Left lung (tissue), 10 donors: ENCODE data around the gene RAB28. TPM values are rescaled to one million over a fixed set of nuclear protein-coding genes. Genes with fewer than 3 reads are reported as not detected.
"Not testable (repeated sequence)": the region's sequence is repeated elsewhere in the genome, so short reads cannot be mapped to it uniquely, and the experiment has no call there.

Experiments used
- ATAC-seq: fragments of 200-7000 bp; cut with Tn5 transposase; one replicate; pipeline ENCODE4 v1.9.1; 2020; ENCODE audit warnings: moderate library complexity
- DNase-seq, 4 donors: peaks; one replicate each; pipeline ENCODE4 v3.0.0-alpha.2; 2013 to 2020
- H3K27ac ChIP-seq, 2 donors: fragments of 200-600 bp; sonication (generic) in 1 of 2; one replicate each; pipeline versions ENCODE4 v1.5.0 to v1.8.0; 2020 to 2021
- H3K27me3 ChIP-seq, 2 donors: fragments of 200-600 bp; sonication (generic) in 1 of 2; one replicate each; pipeline versions ENCODE4 v1.5.0 to v1.8.0; 2020 to 2021
- H3K36me3 ChIP-seq, 2 donors: fragments of 200-600 bp; sonication (generic) in 1 of 2; one replicate each; pipeline versions ENCODE4 v1.5.0 to v1.8.0; 2020 to 2021
- H3K4me1 ChIP-seq, 2 donors: fragments of 200-600 bp; one replicate each; pipeline ENCODE4 v1.8.0; 2021
- H3K4me3 ChIP-seq, 2 donors: fragments of 200-600 bp; sonication (generic) in 1 of 2; one replicate each; pipeline versions ENCODE4 v1.5.0 to v1.8.0; 2020 to 2021; ENCODE audit warnings: mild to moderate bottlenecking in 1 of 2
- H3K9me3 ChIP-seq, 2 donors: fragments of 200-600 bp; sonication (generic) in 1 of 2; one replicate each; pipeline versions ENCODE4 v1.5.0 to v1.8.0; 2020 to 2021
- intact Hi-C, 2 donors: fragments of 100-400 bp; cut with DNase I; formaldehyde crosslinking; loops; one replicate each; pipeline versions ENCODE4 v1.11.2 to v1.14.2; 2022
- polyA plus RNA-seq, 6 donors: library from polyadenylated mRNA; unstranded; fragments of 120-200 nt; gene quantifications; one replicate each; pipeline ENCODE4 v1.2.1, GENCODE V29; 2013; ENCODE audit not compliant: insufficient read length in 6 of 6
- total RNA-seq, 2 donors: library from RNA; stranded (reverse); fragmentation: NEBNext Ultra II Directional; extraction: Animal tissue kit (Norgen Biotek cat#: 25700); gene quantifications; one replicate each; pipeline ENCODE4 v1.2.1, GENCODE V29; 2021
- TF ChIP-seq, protein P1 (sequence below), 2 donors: fragments of 200-600 bp; sonication (generic) in 1 of 2; IDR thresholded peaks; one replicate each; pipeline versions ENCODE4 v1.5.0 to v1.8.0; 2021; ENCODE audit warnings: antibody characterized with exemption in 2 of 2
- donor health status: DM: no; HTN: yes; CAD: no.
- donor health status: DM: no; HTN: no; CAD: no.

RAB28 gene
- total and polyA plus RNA-seq, 8 donors, result 12.2 to 33.4 (median 30.6) TPM

DNA sequence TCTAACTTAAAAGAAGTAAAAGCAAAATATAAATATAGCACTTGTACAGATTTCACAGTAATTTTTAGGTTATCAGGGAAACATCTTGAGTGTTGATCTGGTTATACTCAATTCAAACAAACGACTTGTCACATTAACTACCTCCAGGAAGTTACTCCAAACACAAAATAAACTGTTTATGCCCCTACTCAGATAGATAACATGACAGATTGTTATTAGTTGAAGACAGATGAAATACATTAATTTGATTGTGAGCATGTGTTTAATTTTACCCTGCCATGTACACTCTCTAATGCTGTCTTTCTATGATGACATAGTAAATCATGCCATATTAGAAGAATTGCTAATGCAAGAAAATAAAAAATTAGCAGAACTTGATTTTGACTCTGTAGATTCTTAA lies 88.0 kb downstream of the RAB28 start:
- Histone ChIP-seq H3K36me3 (no peaks in the 10 kb centered on the region), H3K9me3 (no peaks in the 10 kb centered on the region), H3K4me3 (no peak overlapping the region), H3K27me3 (no peaks in the 10 kb centered on the region), H3K4me1 (no peaks in the 10 kb centered on the region), H3K27ac (no peak overlapping the region)
- ATAC-seq (no peak), DNase-seq (no peak)
- intact Hi-C loops, result no loop called here
- TF ChIP-seq, protein P1, sequence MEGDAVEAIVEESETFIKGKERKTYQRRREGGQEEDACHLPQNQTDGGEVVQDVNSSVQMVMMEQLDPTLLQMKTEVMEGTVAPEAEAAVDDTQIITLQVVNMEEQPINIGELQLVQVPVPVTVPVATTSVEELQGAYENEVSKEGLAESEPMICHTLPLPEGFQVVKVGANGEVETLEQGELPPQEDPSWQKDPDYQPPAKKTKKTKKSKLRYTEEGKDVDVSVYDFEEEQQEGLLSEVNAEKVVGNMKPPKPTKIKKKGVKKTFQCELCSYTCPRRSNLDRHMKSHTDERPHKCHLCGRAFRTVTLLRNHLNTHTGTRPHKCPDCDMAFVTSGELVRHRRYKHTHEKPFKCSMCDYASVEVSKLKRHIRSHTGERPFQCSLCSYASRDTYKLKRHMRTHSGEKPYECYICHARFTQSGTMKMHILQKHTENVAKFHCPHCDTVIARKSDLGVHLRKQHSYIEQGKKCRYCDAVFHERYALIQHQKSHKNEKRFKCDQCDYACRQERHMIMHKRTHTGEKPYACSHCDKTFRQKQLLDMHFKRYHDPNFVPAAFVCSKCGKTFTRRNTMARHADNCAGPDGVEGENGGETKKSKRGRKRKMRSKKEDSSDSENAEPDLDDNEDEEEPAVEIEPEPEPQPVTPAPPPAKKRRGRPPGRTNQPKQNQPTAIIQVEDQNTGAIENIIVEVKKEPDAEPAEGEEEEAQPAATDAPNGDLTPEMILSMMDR (IDR thresholded peaks at IDR 0.05), result no peak

DNA sequence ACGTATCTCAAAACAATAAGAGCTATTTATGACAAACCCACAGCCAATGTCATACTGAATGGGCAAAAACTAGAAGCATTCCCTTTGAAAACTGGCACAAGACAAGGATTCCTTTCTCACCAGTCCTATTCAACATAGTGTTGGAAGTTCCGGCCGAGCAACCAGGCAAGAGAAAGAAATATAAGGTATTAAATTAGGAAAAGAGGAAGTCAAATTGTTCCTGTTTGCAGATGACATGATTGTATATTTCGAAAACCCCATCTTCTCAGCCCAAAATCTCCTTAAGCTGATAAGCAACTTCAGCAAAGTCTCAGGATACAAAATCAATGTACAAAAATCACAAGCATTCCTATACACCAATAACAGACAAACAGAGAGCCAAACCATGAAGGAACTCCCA lies 94.2 kb downstream of the RAB28 start:
- H3K27ac ChIP-seq, intact Hi-C loops, H3K27me3 ChIP-seq, ATAC-seq, H3K4me3 ChIP-seq, H3K4me1 ChIP-seq, H3K36me3 ChIP-seq, DNase-seq, H3K9me3 ChIP-seq: not testable (repeated sequence)

DNA sequence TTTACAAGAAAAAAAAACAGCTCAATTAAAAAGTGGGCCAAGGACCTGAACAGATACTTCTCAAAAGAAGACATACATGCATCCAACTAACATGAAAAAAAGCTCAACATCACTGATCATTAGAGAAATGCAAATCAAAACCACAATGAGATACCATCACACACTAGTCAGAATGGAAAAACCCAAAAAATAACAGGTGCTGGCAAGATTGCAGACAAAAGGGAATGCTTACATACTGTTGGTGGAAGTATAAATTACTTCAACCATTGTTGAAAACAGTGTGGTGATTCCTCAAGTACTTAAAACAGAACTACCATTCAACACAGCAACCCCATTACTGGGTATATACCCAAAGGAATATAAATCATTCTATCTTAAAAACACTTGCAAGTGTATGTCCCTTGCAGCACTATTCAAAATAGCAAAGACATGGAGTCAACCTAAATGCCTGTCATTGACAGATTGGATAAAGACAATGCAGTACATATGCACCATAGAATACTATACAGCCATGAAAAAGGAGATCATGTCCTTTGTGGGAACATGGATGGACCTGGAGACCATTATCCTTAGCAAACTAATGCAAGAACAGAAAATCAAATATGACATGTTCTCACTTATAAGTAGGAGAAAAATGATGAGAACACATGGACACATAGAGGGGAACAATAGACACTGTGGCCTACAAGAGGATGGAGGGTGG lies 97.6 kb downstream of the RAB28 start:
- no peak for DNase-seq
- ATAC-seq, result no peak
- Histone ChIP-seq H3K27ac (no peak overlapping the region), H3K27me3 (no peaks in the 10 kb centered on the region), H3K4me3 (no peak overlapping the region), H3K36me3 (no peaks in the 10 kb centered on the region), H3K9me3 (peaks cover 0 to 5% of the 10 kb centered on the region in 2 donors), H3K4me1 (no peaks in the 10 kb centered on the region)
- TF ChIP-seq, protein P1 (IDR thresholded peaks at IDR 0.05), result no peak
- intact Hi-C loops, result no loop called here

DNA sequence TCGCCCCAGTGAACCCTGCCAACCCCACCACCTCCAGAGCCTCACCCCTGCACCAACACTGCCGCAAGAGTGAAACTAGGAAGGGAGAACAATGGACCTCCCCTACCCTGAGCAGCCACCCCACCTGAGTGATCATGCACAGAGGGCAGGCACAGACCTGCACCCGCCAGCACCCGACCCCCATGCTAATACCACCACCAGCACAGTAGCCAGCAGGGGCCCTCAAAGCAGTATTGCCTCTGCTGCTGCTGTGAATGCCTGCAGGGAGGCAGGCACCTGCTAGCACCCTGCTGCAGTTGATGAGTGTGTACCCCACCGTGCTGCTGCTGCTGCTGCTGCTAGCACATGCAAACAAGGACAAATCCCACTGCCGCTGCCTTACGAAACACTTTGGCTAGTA lies 100.1 kb downstream of the RAB28 start:
- H3K4me3 ChIP-seq, result no peak overlapping the region
- intact Hi-C loops, result no loop called here
- no peak for ATAC-seq
- H3K27me3 ChIP-seq, result no peaks in the 10 kb centered on the region
- H3K9me3 ChIP-seq, result peaks cover 0 to 5% of the 10 kb centered on the region in 2 donors
- no peak for DNase-seq
- no peaks in the 10 kb centered on the region for H3K4me1 ChIP-seq
- no peaks in the 10 kb centered on the region for H3K36me3 ChIP-seq
- TF ChIP-seq, protein P1 (IDR thresholded peaks at IDR 0.05), result no peak
- H3K27ac ChIP-seq, result no peak overlapping the region

DNA sequence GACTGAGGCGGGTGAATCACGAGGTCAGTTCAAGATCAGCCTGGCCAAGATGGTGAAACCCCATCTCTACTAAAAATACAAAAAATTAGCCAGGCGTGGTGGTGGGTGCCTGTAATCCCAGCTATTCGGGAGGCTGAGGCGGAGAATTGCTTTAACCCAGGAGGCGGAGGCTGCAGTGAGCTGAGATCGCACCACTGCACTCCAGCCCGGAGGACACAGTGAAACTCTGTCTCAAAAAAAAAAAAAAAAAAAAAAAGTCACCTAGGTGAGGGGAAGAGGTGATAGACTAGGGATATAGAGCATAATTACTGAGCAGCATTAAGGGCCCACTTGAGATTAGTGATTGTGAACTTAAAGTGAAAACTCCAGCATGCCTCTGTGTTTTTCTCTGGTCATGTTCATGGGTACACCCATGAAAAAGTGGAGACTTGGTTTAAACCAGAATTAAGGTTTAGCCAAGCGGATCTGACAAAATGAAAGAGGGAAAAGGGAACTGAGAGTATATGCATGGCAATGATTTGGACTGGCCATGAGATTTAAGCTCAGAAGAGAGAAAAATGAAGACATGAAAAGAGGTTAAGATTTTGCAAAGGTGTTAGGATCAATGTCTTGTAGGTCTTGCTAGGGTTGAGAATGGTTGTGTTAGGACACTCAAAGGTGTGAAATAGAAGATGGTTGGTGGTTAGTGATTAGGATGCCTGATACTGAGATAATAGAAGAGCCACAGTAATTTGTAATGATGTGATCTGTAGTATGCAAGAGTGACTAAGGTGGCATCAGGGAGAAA lies 105.0 kb downstream of the RAB28 start:
- H3K27me3 ChIP-seq, result no peaks in the 10 kb centered on the region

More for the DNA sequence above, 105.0 kb downstream of the RAB28 start:
- H3K9me3 ChIP-seq, result no peaks in the 10 kb centered on the region
- no peak overlapping the region for H3K4me3 ChIP-seq
- TF ChIP-seq, protein P1 (IDR thresholded peaks at IDR 0.05), result no peak
- DNase-seq (no peak), ATAC-seq (no peak)
- intact Hi-C loops, result no loop called here
- H3K4me1 ChIP-seq, result no peaks in the 10 kb centered on the region
- H3K36me3 ChIP-seq, result no peaks in the 10 kb centered on the region
- H3K27ac ChIP-seq, result no peak overlapping the region
